Measurements from ENCODE around the gene UGT1A7.
"Not testable (repeated sequence)": the region's sequence is repeated elsewhere in the genome, so short reads cannot be mapped to it uniquely, and the experiment has no call there.

UGT1A7 gene

DNA sequence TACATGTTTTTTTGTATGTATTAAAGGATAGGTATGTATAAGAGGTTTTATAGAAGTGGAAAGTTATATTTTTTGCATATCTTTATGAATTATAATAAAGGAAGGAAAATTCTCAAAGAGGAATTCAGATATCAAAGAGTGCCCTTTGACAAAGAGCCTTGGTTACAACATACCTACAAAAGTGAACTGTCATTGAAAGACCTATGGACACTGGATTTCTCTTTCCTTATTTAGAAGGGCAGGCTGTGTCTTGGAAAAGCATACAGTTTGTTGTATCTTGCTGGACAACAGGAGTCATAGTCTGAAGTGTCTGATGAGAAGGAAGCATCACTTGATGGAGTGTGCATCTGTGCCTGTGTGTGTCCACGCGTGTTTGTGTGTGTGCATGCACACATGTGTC lies 30.3 kb upstream of the UGT1A7 start:
- Mint-ChIP-seq H3K27ac (no peak overlapping the region), H3K4me1 (no peaks in the 10 kb centered on the region), H3K4me3 (no peak overlapping the region), H3K36me3 (ENCODE audit: low read depth) (peaks cover 4% of the 10 kb centered on the region), H3K9me3 (peaks cover 13% of the 10 kb centered on the region), H3K27me3 (ENCODE audit: low read depth) (no peaks in the 10 kb centered on the region)
- no peak for TF ChIP-seq CTCF (IDR thresholded peaks at IDR 0.05; ENCODE audit: unreplicated experiment in 3 of 3)

DNA sequence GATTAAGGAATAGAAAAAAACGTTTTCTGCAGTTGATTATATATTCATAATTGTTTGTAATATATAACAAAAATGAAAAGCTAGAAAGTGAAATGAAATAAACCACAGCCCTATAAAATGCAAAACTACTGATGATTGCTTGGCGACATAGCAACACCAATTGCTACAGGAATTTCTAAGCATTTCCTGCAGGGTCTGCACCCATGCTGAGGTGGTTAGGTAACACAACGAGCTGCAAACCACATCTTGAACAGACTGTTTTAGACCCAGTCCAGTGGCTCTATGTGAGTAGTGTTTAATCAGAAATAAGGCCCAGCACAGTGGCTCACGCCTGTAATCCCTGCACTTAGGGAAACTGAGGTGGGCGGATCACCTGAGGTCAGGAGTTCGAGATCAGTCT lies 27.2 kb upstream of the UGT1A7 start:
- H3K27ac Mint-ChIP-seq: no peak overlapping the region
- no peaks in the 10 kb centered on the region for H3K36me3 Mint-ChIP-seq (ENCODE audit: low read depth)
- H3K9me3 Mint-ChIP-seq: no peaks in the 10 kb centered on the region
- H3K27me3 Mint-ChIP-seq (ENCODE audit: low read depth): peaks cover 5% of the 10 kb centered on the region
- no peak overlapping the region for H3K4me3 Mint-ChIP-seq
- no peaks in the 10 kb centered on the region for H3K4me1 Mint-ChIP-seq
- TF ChIP-seq CTCF (IDR thresholded peaks at IDR 0.05; ENCODE audit: unreplicated experiment in 3 of 3): no peak

GRCh38 chr2:233655043-233655442 lies 26.7 kb upstream of the UGT1A7 start:
- Mint-ChIP-seq H3K9me3 (no peaks in the 10 kb centered on the region), H3K36me3 (ENCODE audit: low read depth) (no peaks in the 10 kb centered on the region), H3K4me3 (no peak overlapping the region), H3K27ac (no peak overlapping the region), H3K4me1 (no peaks in the 10 kb centered on the region), H3K27me3 (ENCODE audit: low read depth) (peaks cover 8% of the 10 kb centered on the region)
- TF ChIP-seq CTCF (IDR thresholded peaks at IDR 0.05; ENCODE audit: unreplicated experiment in 3 of 3): no peak

GRCh38 chr2:233655943-233656342 lies 25.8 kb upstream of the UGT1A7 start:
- H3K27ac Mint-ChIP-seq; H3K36me3 Mint-ChIP-seq (ENCODE audit: low read depth); H3K9me3 Mint-ChIP-seq; H3K4me3 Mint-ChIP-seq; H3K4me1 Mint-ChIP-seq; H3K27me3 Mint-ChIP-seq (ENCODE audit: low read depth): not testable (repeated sequence)

DNA sequence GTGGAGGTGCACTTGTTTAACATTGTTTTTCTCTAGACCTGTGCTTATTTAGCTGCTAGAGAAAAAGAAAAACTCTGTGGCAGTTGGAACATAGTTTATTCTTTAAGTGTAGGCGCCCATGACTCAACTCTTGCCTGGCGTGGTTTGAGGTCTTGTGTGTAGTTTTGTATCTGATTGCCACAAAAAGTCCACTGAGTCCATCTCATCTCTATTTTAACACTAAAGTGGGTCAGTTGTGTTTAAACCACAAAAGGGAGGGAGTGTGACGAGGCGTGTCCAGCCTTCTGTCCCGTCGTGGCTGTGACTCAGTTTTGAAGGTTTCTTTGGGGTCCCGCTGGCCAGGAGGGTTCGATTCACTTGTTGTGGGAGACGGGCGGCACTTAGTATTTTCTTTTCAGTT lies 25.3 kb upstream of the UGT1A7 start:
- Mint-ChIP-seq H3K9me3 (no peaks in the 10 kb centered on the region), H3K27me3 (ENCODE audit: low read depth) (peaks cover 8% of the 10 kb centered on the region), H3K4me1 (no peaks in the 10 kb centered on the region), H3K4me3 (no peak overlapping the region), H3K36me3 (ENCODE audit: low read depth) (no peaks in the 10 kb centered on the region), H3K27ac (no peak overlapping the region)
- TF ChIP-seq CTCF (IDR thresholded peaks at IDR 0.05; ENCODE audit: unreplicated experiment in 3 of 3): no peak

DNA sequence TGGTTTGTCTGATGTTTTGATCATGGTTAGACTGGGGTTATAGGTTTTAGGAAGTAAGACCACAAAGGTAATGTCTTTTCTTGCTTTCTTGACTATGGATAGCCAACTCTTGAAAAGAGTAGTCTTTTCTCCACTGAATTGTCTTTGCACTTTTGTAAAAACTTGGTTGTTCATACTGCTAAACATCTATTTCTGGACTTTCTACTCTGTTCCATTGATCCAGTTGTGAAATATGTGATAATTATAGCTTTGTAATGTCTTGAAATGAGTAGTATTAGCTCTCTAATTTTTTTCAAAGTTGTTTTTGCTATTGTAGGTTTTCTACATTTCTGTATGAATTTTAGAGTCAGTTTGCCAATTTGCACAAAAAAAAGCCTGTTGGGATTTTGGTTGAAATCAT lies 23.1 kb upstream of the UGT1A7 start:
- H3K27me3 Mint-ChIP-seq (ENCODE audit: low read depth): peaks cover 8% of the 10 kb centered on the region
- no peak for TF ChIP-seq CTCF (IDR thresholded peaks at IDR 0.05; ENCODE audit: unreplicated experiment in 3 of 3)

DNA sequence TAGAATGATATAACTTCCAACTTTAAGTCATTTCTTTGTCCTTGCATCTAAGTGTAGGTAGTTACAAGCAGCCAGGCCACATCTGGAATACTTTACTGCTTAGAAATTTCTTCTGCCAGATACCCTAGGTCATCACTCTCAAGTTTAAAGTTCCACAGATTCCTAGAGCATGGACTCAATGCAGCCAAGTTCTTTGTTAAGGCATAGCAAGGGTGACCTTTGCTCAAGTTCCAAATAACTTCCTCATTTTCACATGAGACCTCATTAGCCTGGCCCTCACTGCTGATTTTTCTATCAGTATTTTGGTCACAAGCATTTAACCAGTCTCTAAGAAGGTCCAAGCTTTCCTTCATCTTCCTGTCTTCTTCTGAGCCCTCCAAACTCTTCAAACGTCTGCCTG lies 17.8 kb upstream of the UGT1A7 start:
- H3K4me3 Mint-ChIP-seq: no peak overlapping the region
- no peak for TF ChIP-seq CTCF (IDR thresholded peaks at IDR 0.05; ENCODE audit: unreplicated experiment in 3 of 3)
- peaks cover 10% of the 10 kb centered on the region for H3K9me3 Mint-ChIP-seq
- H3K4me1 Mint-ChIP-seq: no peaks in the 10 kb centered on the region
- peaks cover 8% of the 10 kb centered on the region for H3K27me3 Mint-ChIP-seq (ENCODE audit: low read depth)
- no peak overlapping the region for H3K27ac Mint-ChIP-seq
- H3K36me3 Mint-ChIP-seq (ENCODE audit: low read depth): no peaks in the 10 kb centered on the region

More for the DNA sequence above, 23.1 kb upstream of the UGT1A7 start:
- H3K36me3 Mint-ChIP-seq (ENCODE audit: low read depth): no peaks in the 10 kb centered on the region
- H3K9me3 Mint-ChIP-seq: no peaks in the 10 kb centered on the region
- H3K4me1 Mint-ChIP-seq: no peaks in the 10 kb centered on the region
- no peak overlapping the region for H3K27ac Mint-ChIP-seq
- H3K4me3 Mint-ChIP-seq: no peak overlapping the region
